Inflammatory macrophage (primary cell): Measurements from ENCODE around the gene ANLN.
A peak's percentile ranks its signal among the peaks of the same experiment; 100 is the strongest.
"Not testable (repeated sequence)": the region's sequence is repeated elsewhere in the genome, so short reads cannot be mapped to it uniquely, and the experiment has no call there.

Experiments used
- DNase-seq, 2 donors: peaks; one replicate each; pipeline ENCODE4 v3.0.0-alpha.2; 2020 to 2022

ANLN gene

GRCh38 chr7:36469236-36469635, 79.6 kb downstream of the ANLN start:
- no peak for DNase-seq

- DNase-seq = no peak
These were observed 82.6 kb downstream of the ANLN start for GRCh38 chr7:36472141-36472729.

GRCh38 chr7:36473454-36474282, 84.0 kb downstream of the ANLN start:
- DNase-seq = peak; percentile 19 to 37

GRCh38 chr7:36474283-36475010, 84.8 kb downstream of the ANLN start:
- no peak for DNase-seq

GRCh38 chr7:36475011-36475342, 85.3 kb downstream of the ANLN start:
- no peak for DNase-seq

GRCh38 chr7:36475381-36475780, 85.7 kb downstream of the ANLN start:
- no peak for DNase-seq

- no peak for DNase-seq
These were observed 89.1 kb downstream of the ANLN start for GRCh38 chr7:36478745-36479144.

- not testable (repeated sequence) for DNase-seq
These were observed 94.2 kb downstream of the ANLN start for GRCh38 chr7:36483853-36484252.

- no peak for DNase-seq
These were observed 94.6 kb downstream of the ANLN start for GRCh38 chr7:36484265-36484664.

- no peak for DNase-seq
These were observed 96.7 kb downstream of the ANLN start for GRCh38 chr7:36486336-36486735.

GRCh38 chr7:36487756-36488336, 98.2 kb downstream of the ANLN start:
- peak; percentile 56 to 72 for DNase-seq

GRCh38 chr7:36488672-36489071, 99.0 kb downstream of the ANLN start:
- not testable (repeated sequence) for DNase-seq

GRCh38 chr7:36490419-36490830, 100.8 kb downstream of the ANLN start:
- no peak for DNase-seq

GRCh38 chr7:36491317-36491716, 101.7 kb downstream of the ANLN start:
- no peak for DNase-seq

GRCh38 chr7:36496576-36496975, 106.9 kb downstream of the ANLN start:
- DNase-seq = no peak

- DNase-seq = not testable (repeated sequence)
These were observed 107.5 kb downstream of the ANLN start for GRCh38 chr7:36497176-36497575.

GRCh38 chr7:36497775-36498174, 108.1 kb downstream of the ANLN start:
- DNase-seq = no peak
